Fibroblast of skin of back (primary cell): ENCODE measurements around the gene GPR27.

Experiments used
- DNase-seq: peaks from one replicate; pipeline ENCODE4 v3.0.0-alpha.2; 2013

GPR27 gene

DNA sequence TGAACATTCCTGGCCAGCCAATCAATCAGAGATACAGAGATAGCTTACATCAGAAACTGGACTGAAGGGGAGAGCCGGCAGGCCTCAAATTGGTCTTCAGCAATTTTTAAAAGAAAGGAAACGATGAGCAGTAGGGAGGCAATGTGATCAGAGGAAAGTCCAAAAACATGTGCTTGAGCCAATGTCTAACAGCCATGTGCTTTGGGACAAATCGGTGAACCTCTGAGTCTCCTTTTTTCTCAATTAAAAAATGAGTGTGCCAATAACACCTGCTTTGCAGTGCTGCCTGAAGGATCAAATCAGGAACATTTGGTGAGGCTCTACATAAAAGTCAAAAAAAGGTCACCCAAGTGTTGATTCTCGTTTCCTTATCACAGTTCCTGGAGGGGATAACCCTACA lies 21.0 kb upstream of the GPR27 start:
- no peak for DNase-seq

DNA sequence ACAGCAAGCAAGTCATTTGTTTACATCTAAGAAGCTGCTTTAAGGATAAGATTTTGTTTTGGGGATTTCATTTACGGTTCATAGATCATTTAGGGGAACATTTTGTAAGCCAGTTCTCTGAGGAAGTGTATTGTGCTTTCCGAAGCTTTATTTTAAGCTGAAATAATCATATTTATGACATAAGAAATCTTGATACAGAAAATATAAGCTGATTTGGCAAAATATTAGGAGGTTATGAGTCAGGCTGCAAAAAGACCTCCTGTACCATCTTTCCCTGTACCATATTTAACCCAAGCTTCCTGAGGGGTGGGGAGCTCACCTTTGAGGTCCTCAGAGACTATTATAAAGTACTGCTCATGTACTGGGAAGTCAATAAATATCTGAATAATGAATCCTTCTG lies 20.3 kb upstream of the GPR27 start:
- no peak for DNase-seq

- no peak for DNase-seq
Measured at GRCh38 chr3:71734881-71735280, 18.8 kb upstream of the GPR27 start.

DNA sequence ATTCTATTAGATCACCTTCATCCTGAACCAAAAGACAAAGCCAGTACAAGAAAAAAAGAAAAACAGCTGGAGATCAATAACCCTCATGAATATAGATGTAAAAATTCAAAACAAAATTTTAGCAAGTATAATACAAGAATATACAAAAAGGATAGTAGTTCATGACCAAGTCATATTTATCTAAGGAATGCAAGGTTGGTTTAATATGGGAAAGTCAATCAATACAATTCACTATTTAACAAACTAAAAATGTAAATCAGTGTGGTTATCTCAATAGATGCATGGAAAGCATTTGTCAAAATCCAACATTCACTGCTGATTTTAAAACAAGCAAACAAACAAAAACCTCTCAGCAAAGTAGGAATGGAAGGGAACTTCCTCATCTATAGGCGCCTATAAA lies 11.0 kb upstream of the GPR27 start:
- DNase-seq, result no peak

DNA sequence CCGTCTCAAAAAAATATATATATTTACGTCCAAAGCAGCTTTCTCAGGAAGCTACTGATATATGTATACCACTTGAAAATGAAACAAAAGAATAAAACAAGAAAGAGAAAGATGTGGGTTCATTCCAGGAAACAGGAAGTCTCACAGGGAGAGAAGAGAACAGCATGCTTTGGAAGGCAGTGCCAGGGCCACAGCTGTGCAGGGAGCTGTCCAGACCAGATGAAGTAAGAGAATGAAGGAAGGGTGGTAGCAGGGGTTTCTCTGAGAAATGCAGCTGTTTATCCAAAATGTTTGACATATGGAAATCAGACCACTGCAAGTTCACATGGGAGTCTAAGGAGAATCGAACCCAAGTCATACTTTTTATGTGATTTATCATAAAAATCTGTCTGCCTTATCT lies 8.9 kb upstream of the GPR27 start:
- DNase-seq, result no peak

- DNase-seq, result no peak
Measured at GRCh38 chr3:71751602-71752001, 2.1 kb upstream of the GPR27 start.

DNA sequence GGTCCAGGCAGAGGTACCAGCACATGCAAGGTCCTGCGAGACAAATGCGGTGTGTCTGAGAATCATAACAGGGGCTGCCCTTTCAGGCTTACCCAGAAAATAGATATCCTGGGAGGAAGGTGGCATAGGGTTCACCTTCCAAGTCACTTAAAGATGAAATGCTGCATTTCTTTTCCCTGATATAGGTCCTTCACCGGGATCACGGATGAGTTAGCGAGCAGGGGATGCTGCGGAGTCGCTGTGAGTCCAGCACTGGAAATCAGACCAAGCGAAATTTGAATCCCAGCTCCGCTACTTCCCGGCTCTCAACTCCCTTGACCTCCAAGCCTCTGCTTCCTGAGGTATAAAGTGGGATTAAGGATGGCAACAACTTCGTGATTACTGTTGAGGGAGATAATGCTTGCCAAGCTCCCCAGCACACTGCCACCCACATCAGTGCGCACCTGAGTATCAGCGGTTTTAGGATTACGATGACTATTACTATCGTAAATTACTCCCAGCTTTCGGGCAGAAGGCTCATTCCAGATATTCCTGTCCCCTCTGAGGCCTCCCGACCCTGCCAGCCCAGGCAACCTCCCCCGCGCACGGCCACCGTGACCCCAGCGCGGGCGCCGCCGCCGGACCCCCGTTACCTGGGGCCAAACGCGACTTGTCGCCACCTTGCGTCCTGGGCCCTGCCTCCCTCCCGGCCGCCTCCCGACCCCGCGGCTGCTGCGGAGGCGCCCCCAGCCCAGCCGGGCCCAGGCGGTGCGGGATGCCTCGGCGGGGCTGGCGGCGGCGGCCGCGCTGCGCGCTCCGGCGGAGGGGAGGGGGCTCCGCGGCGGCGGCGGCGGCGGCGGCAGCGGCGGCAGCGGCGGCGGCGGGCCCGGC lies 589 bp upstream of the GPR27 start:
- DNase-seq, result no peak

DNA sequence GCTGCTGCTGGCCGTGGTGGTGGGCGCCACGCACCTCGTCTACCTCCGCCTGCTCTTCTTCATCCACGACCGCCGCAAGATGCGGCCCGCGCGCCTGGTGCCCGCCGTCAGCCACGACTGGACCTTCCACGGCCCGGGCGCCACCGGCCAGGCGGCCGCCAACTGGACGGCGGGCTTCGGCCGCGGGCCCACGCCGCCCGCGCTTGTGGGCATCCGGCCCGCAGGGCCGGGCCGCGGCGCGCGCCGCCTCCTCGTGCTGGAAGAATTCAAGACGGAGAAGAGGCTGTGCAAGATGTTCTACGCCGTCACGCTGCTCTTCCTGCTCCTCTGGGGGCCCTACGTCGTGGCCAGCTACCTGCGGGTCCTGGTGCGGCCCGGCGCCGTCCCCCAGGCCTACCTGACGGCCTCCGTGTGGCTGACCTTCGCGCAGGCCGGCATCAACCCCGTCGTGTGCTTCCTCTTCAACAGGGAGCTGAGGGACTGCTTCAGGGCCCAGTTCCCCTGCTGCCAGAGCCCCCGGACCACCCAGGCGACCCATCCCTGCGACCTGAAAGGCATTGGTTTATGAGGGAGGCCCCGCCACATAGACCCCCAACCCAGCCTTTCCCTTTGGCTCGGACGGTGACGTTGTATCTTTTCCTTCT lies 1.1 kb downstream of the GPR27 start:
- DNase-seq, result no peak

- no peak for DNase-seq
Measured at GRCh38 chr3:71758091-71758490, 4.4 kb downstream of the GPR27 start.

- no peak for DNase-seq
Measured at GRCh38 chr3:71759401-71759800, 5.7 kb downstream of the GPR27 start.

DNA sequence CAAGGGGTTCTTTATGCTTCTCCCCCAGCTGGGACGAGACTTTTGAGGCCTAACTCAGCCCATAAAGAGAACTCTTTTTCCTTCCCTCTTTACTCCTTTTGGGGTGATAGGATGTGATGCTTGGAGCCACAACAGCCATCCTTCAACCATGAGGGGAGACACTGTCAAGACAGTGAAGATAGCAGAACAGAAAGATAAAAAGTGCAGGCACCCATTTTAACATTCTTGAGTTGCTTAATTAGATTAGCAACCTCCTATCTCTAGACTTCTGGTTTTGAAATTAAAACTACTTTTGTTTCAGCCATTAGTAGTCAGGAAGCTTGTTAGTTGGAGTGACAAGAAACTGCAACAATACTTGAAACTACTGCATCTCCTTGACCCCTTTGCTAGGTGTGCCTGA lies 6.5 kb downstream of the GPR27 start:
- no peak for DNase-seq

- no peak for DNase-seq
Measured at GRCh38 chr3:71763426-71763825, 9.8 kb downstream of the GPR27 start.

DNA sequence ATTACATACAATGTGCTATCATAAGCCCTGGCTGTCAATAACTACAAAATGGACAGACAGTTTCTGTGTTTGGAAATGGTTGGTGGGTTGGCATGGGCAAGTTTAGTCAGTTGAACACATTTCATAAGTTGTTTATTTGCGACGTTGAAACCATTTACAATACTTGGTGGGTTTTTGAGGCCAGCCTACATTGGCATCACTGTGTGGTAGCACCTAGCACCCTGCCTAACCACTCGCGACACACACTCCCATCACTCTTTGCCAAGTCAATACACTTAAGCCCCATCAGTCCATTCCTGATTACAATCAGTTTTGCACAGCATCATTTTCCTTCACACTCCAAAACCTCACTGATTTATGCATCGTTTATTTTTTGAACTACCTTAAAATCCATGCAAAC lies 17.5 kb downstream of the GPR27 start:
- DNase-seq, result no peak

DNA sequence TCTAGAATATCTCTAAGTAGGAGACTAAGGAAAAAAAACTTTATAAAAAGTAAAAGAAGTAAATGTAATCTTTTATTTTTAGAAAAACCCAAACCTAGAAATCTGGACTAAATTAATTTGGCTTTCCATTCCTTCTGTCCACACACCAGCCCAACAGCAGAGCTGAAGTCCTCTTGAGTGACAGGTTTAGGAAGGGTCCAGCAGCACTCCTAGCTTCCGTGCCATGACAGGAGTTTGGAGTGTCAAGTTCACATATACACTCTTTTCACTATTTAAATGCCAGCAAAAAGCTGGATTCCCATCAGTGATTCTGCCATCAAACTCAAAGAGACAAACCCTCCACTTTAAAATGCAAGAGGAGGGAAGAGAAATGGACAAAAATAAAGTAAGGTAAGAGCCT lies 18.2 kb downstream of the GPR27 start:
- DNase-seq, result no peak

DNA sequence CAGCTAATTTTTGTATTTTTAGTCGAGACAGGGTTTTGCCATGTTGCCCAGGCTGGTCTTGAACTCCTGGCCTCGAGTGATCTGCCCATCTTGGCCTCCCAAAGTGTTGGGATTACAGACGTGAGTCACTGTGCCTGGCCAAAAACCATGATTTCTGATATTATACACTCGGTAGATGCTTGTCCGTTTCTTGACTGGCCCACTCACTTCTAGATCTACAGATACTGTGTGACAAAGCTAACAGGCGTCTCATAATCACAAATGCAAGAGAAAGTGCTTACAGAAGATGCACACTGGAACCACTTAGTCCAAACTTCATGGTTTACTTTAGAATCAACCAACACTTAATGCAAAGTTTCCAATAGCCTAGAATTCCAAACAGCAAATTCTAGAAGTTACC lies 22.9 kb downstream of the GPR27 start:
- no peak for DNase-seq

GRCh38 chr3:71778353-71778752 lies 24.7 kb downstream of the GPR27 start:
- no peak for DNase-seq

DNA sequence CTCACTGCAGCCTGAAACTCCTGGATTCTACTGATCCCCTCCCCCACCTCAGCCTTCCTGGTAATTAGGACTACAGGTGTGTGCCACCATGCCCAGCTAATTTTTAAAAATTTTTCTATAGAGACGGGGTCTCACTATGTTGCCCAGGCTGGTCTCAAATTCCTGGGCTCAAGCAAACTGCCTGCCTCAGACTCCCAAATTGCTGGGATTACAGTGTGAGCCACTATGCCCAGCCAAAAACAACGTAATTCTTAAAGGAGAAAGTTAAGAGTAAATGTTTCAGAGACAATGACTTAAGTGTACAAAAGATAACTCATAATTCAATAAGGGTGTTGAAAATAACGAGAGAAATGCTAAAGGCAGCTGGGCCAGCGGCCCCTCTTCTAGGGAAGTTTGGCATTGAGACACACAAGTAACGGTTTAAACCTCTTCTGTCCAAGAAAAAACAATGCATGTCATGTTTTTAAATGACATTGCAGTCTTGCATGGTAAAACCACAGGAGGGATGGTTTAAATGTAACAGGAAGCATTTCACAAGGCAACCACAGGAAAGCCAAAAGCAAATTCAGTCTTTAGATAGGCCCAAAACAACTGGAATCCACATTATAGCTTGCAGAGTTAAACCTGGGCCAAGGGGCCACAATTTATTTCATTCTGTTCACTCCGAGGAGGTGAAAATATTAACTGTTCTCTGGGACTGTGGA lies 26.2 kb downstream of the GPR27 start:
- no peak for DNase-seq

- DNase-seq, result no peak
Measured at GRCh38 chr3:71780430-71780829, 26.8 kb downstream of the GPR27 start.

- no peak for DNase-seq
Measured at GRCh38 chr3:71783152-71783551, 29.5 kb downstream of the GPR27 start.

GRCh38 chr3:71784201-71784913 lies 30.7 kb downstream of the GPR27 start:
- DNase-seq, result no peak

GRCh38 chr3:71784914-71785531 lies 31.4 kb downstream of the GPR27 start, which contains the start of gene PROK2:
TSS of gene PROK2 (minus strand) at chr3:71785148. CDS start at chr3:71785052, 96 bp downstream.
- DNase-seq, result peak; percentile 19

GRCh38 chr3:71785532-71786216 lies 32.0 kb downstream of the GPR27 start:
- DNase-seq, result no peak
